LHCN-M2 (cell line): ENCODE data around the gene HID1. TPM values are rescaled to one million over a fixed set of nuclear protein-coding genes. Genes with fewer than 3 reads are reported as not detected.

Source experiments
- total RNA-seq: library from RNA; depleted of rRNA; stranded (reverse); fragments of >200 nt; gene quantifications from 2 replicates; pipeline ENCODE4 v1.2.3, GENCODE V29; 2014; rRNA removed

Gene HID1
- total RNA-seq, 1 experiment from 2014 or later = not detected

Other genes starting within 250 kb of the HID1 start
- gene RAB37, start 235.5 kb downstream of the HID1 start, total RNA-seq = 0.19 and 0.34 TPM in 2 replicates
- gene NHERF1, start 224.1 kb downstream of the HID1 start, total RNA-seq = 97.6 and 119 TPM in 2 replicates
- 35.5 and 39.1 TPM in 2 replicates for gene NAT9, start 196.4 kb downstream of the HID1 start, total RNA-seq
- 0.06 TPM in 1 of 2 replicates, not detected in the other for gene GRIN2C, start 112.9 kb downstream of the HID1 start, total RNA-seq
- gene FDXR, start 99.8 kb downstream of the HID1 start, total RNA-seq = 39.4 and 48.5 TPM in 2 replicates
- not detected in 2 replicates for gene FADS6, start 79.1 kb downstream of the HID1 start, total RNA-seq
- not detected in 2 replicates for gene USH1G, start 49.5 kb downstream of the HID1 start, total RNA-seq
- not detected in 2 replicates for gene OTOP2, start 48.5 kb downstream of the HID1 start, total RNA-seq
- gene OTOP3, start 36.9 kb downstream of the HID1 start, total RNA-seq = not detected in 2 replicates
- gene CDR2L, start 14.9 kb upstream of the HID1 start, total RNA-seq = 25.1 and 33.1 TPM in 2 replicates
- 56.0 and 84.9 TPM in 2 replicates for gene MRPL58, start 39.9 kb upstream of the HID1 start, total RNA-seq
- gene ATP5PD, start 74.2 kb upstream of the HID1 start, total RNA-seq = 281 and 284 TPM in 2 replicates
- 22.8 and 26.9 TPM in 2 replicates for gene KCTD2, start 74.5 kb upstream of the HID1 start, total RNA-seq
- 0.11 TPM in 1 of 2 replicates, not detected in the other for gene SLC16A5, start 115.2 kb upstream of the HID1 start, total RNA-seq
- 2.3 and 5.1 TPM in 2 replicates for gene ARMC7, start 137.2 kb upstream of the HID1 start, total RNA-seq
- gene NT5C, start 159.0 kb upstream of the HID1 start, total RNA-seq = 108 TPM in 2 replicates
- 281 and 311 TPM in 2 replicates for gene JPT1, start 181.8 kb upstream of the HID1 start, total RNA-seq
- gene SUMO2, start 210.2 kb upstream of the HID1 start, total RNA-seq = 104 and 109 TPM in 2 replicates
- gene NUP85, start 232.9 kb upstream of the HID1 start, total RNA-seq = 41.1 and 42.1 TPM in 2 replicates